Activated CD8-positive, alpha-beta memory T cell treated with anti-CD3 and anti-CD28 coated beads, Interleukin-2, amount 50 U/mL, for 24 hours (primary cell): ENCODE data around the gene RBM3.
"Not testable (repeated sequence)": the region's sequence is repeated elsewhere in the genome, so short reads cannot be mapped to it uniquely, and the experiment has no call there.

Source experiments
- DNase-seq: peaks from one replicate; pipeline ENCODE4 v3.0.0-alpha.2; 2020; ENCODE audit errors: extremely low read depth

The RBM3 gene

GRCh38 chrX:48574270-48575266, at the start of gene RBM3:
RBM3 (plus strand) TSS chrX:48574484; CDS start chrX:48575181, 697 bp downstream.
- peak; percentile 80 for DNase-seq

- not testable (repeated sequence) for DNase-seq
These were observed 48.4 kb upstream of the RBM3 start for GRCh38 chrX:48525853-48526252.

GRCh38 chrX:48530736-48531135, 43.5 kb upstream of the RBM3 start:
- no peak for DNase-seq

- no peak for DNase-seq
These were observed 42.8 kb upstream of the RBM3 start for GRCh38 chrX:48531358-48531959.

- no peak for DNase-seq
These were observed 42.1 kb upstream of the RBM3 start for GRCh38 chrX:48532161-48532560.

GRCh38 chrX:48533165-48533564, 41.1 kb upstream of the RBM3 start:
- DNase-seq, result no peak

GRCh38 chrX:48538641-48539344, 35.5 kb upstream of the RBM3 start:
- no peak for DNase-seq

- peak; percentile 91 for DNase-seq
These were observed 34.8 kb upstream of the RBM3 start, which contains the start of gene TBC1D25 for GRCh38 chrX:48539345-48540027. TBC1D25 (plus strand) TSS chrX:48539714; CDS start chrX:48539798, 84 bp downstream.

GRCh38 chrX:48540028-48540375, 34.3 kb upstream of the RBM3 start:
- peak; percentile 18 for DNase-seq

GRCh38 chrX:48540480-48540879, 33.8 kb upstream of the RBM3 start:
- DNase-seq, result no peak

- DNase-seq, result no peak
These were observed 33.0 kb upstream of the RBM3 start for GRCh38 chrX:48541140-48541814.

- DNase-seq, result no peak
These were observed 25.4 kb upstream of the RBM3 start for GRCh38 chrX:48548871-48549270.

- not testable (repeated sequence) for DNase-seq
These were observed 18.5 kb upstream of the RBM3 start for GRCh38 chrX:48555731-48556325.

- DNase-seq, result no peak
These were observed 16.0 kb upstream of the RBM3 start for GRCh38 chrX:48558271-48558670.

GRCh38 chrX:48559636-48560035, 14.6 kb upstream of the RBM3 start:
- DNase-seq, result no peak

- no peak for DNase-seq
These were observed 14.2 kb upstream of the RBM3 start for GRCh38 chrX:48560056-48560455.

GRCh38 chrX:48560681-48561080, 13.6 kb upstream of the RBM3 start:
- DNase-seq, result no peak

GRCh38 chrX:48569958-48570357, 4.3 kb upstream of the RBM3 start:
- DNase-seq, result no peak

GRCh38 chrX:48573690-48574269, 504 bp upstream of the RBM3 start:
- no peak for DNase-seq

GRCh38 chrX:48575642-48576041, 1.4 kb downstream of the RBM3 start:
- no peak for DNase-seq
